HL-60 (cell line): ENCODE data around the gene ZNF444.

Experiments
- GABPA ChIP-seq: IDR thresholded peaks from 2 replicates; pipeline ENCODE4 v1.6.1; 2012; ENCODE audit warnings: low read depth
- POLR2AphosphoS5 ChIP-seq: IDR thresholded peaks from 2 replicates; pipeline ENCODE4 v1.6.1; 2012; ENCODE audit warnings: low read depth
- TF ChIP-seq, protein P1 (sequence below): IDR thresholded peaks from 2 replicates; pipeline ENCODE4 v1.6.1; 2012; ENCODE audit warnings: low read depth; ENCODE audit not compliant: insufficient replicate concordance

DNA sequence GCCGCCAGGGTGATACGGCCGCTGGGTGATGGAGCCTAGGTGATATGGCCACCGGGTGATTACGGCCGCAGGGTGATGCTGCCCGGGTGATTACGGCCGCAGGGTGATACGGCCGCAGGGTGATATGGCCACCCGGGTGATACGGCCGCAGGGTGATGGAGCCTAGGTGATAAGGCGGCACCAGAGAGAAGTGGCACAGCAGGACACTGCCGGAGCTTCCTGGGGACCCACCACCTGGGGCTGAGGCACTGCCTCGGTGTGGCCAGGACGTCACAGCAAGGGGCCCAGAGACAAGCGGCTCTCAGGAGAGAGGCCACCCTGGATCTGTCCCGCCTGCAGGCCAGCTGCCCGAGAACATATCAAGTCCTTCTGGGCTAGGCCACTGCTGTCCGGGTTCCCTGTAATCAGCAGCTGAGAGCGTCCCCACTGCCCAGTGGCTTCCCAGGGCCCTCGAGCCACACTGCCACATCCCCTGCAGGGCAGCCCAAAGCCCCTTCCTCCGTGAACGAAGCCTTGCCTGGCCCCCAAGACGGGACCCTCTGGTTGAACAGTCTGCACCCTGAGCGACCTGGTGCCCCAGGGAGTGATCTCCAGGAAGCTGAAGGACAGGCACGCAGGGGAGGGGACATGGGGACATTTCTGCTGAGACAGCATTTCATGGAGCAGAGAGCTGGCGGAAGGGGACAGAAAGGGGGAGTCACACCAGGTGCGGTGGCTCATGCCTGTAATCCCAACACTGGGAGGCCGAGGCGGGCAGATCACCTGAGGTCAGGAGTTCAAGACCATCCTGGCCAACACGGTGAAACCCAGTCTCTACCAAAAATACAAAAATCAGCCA is 42.1 kb upstream of the ZNF444 start:
- TF ChIP-seq POLR2AphosphoS5 (no peak), GABPA (no peak)
- TF ChIP-seq, protein P1, sequence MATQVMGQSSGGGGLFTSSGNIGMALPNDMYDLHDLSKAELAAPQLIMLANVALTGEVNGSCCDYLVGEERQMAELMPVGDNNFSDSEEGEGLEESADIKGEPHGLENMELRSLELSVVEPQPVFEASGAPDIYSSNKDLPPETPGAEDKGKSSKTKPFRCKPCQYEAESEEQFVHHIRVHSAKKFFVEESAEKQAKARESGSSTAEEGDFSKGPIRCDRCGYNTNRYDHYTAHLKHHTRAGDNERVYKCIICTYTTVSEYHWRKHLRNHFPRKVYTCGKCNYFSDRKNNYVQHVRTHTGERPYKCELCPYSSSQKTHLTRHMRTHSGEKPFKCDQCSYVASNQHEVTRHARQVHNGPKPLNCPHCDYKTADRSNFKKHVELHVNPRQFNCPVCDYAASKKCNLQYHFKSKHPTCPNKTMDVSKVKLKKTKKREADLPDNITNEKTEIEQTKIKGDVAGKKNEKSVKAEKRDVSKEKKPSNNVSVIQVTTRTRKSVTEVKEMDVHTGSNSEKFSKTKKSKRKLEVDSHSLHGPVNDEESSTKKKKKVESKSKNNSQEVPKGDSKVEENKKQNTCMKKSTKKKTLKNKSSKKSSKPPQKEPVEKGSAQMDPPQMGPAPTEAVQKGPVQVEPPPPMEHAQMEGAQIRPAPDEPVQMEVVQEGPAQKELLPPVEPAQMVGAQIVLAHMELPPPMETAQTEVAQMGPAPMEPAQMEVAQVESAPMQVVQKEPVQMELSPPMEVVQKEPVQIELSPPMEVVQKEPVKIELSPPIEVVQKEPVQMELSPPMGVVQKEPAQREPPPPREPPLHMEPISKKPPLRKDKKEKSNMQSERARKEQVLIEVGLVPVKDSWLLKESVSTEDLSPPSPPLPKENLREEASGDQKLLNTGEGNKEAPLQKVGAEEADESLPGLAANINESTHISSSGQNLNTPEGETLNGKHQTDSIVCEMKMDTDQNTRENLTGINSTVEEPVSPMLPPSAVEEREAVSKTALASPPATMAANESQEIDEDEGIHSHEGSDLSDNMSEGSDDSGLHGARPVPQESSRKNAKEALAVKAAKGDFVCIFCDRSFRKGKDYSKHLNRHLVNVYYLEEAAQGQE: no peak
